ENCODE measurements around the gene CACNA1H.
"Not testable (repeated sequence)": the region's sequence is repeated elsewhere in the genome, so short reads cannot be mapped to it uniquely, and the experiment has no call there.

CACNA1H gene

GRCh38 chr16:1215574-1216295 lies 62.8 kb downstream of the CACNA1H start:
- DNase-seq = no peak

- no peak for DNase-seq
These were observed 63.4 kb downstream of the CACNA1H start for GRCh38 chr16:1216296-1216619.

- DNase-seq = no peak
These were observed 63.9 kb downstream of the CACNA1H start for GRCh38 chr16:1216681-1217400.

- DNase-seq = no peak
These were observed 64.6 kb downstream of the CACNA1H start for GRCh38 chr16:1217526-1217925.

- no peak for DNase-seq
These were observed 65.4 kb downstream of the CACNA1H start for GRCh38 chr16:1218061-1218929.

- DNase-seq = no peak
These were observed 66.2 kb downstream of the CACNA1H start for GRCh38 chr16:1218930-1219611.

GRCh38 chr16:1220098-1220728 lies 67.3 kb downstream of the CACNA1H start:
- DNase-seq = no peak

- no peak for DNase-seq
These were observed 68.1 kb downstream of the CACNA1H start for GRCh38 chr16:1220841-1221627.

GRCh38 chr16:1221628-1222552 lies 69.0 kb downstream of the CACNA1H start:
- DNase-seq = no peak

- no peak for DNase-seq
These were observed 69.8 kb downstream of the CACNA1H start for GRCh38 chr16:1222553-1223354.

- DNase-seq = no peak
These were observed 70.7 kb downstream of the CACNA1H start for GRCh38 chr16:1223355-1224214.

- DNase-seq = no peak
These were observed 71.7 kb downstream of the CACNA1H start for GRCh38 chr16:1224558-1224957.

GRCh38 chr16:1225051-1225451 lies 72.1 kb downstream of the CACNA1H start, which contains the start of gene TPSG1:
TPSG1 (minus strand) TSS chr16:1225268; CDS start chr16:1225252, 16 bp downstream.
- DNase-seq = no peak

GRCh38 chr16:1225728-1226311 lies 72.9 kb downstream of the CACNA1H start:
- DNase-seq = not testable (repeated sequence)

GRCh38 chr16:1226692-1227091 lies 73.8 kb downstream of the CACNA1H start:
- not testable (repeated sequence) for DNase-seq

- not testable (repeated sequence) for DNase-seq
These were observed 75.3 kb downstream of the CACNA1H start for GRCh38 chr16:1228227-1228626.

- not testable (repeated sequence) for DNase-seq
These were observed 76.6 kb downstream of the CACNA1H start for GRCh38 chr16:1229476-1229875.

- DNase-seq = not testable (repeated sequence)
These were observed 77.2 kb downstream of the CACNA1H start, which contains the start of gene TPSB2 for GRCh38 chr16:1230084-1230470. TPSB2 (minus strand) TSS chr16:1230184; CDS start chr16:1229951, 233 bp downstream.

Measured in KG1 (cell line).